KMS-11 (cell line): Measurements from ENCODE around the gene RUNX3.

Experiments
- H2AFZ ChIP-seq: fragments of 200-600 bp; sonication (generic); 2 replicates; pipeline ENCODE4 v1.6.1; 2016; ENCODE audit warnings: antibody characterized with exemption, mixed run types, low read depth
- H3K27ac ChIP-seq: fragments of 200-600 bp; sonication (generic); 2 replicates; pipeline ENCODE4 v1.6.1; 2016; ENCODE audit warnings: mild to moderate bottlenecking, mixed run types
- H3K27me3 ChIP-seq: fragments of 200-600 bp; sonication (generic); 2 replicates; pipeline ENCODE4 v1.6.1; 2017; ENCODE audit warnings: mild to moderate bottlenecking, low read depth, mixed run types, moderate library complexity; ENCODE audit not compliant: insufficient read depth
- H3K36me3 ChIP-seq: fragments of 200-600 bp; sonication (generic); 2 replicates; pipeline ENCODE4 v1.6.1; 2017; ENCODE audit warnings: mild to moderate bottlenecking, mixed run types; ENCODE audit not compliant: insufficient read depth
- H3K4me1 ChIP-seq: fragments of 200-600 bp; sonication (generic); 2 replicates; pipeline ENCODE4 v1.6.1; 2016; ENCODE audit warnings: mild to moderate bottlenecking, low read depth, mixed run types; ENCODE audit not compliant: poor library complexity, severe bottlenecking
- H3K4me2 ChIP-seq: fragments of 200-600 bp; sonication (generic); 2 replicates; pipeline ENCODE4 v1.7.0; 2016; ENCODE audit warnings: mild to moderate bottlenecking, mixed run types
- H3K4me3 ChIP-seq: fragments of 200-600 bp; sonication (generic); IDR thresholded peaks from 2 replicates; pipeline ENCODE4 v1.6.1; 2017; ENCODE audit warnings: low read depth, low read length, mixed read lengths; ENCODE audit not compliant: insufficient read depth
- H3K79me2 ChIP-seq: fragments of 200-600 bp; sonication (generic); 2 replicates; pipeline ENCODE4 v1.6.1; 2016; ENCODE audit warnings: low read depth, mixed run types; ENCODE audit not compliant: insufficient read depth
- H3K9ac ChIP-seq: fragments of 200-600 bp; sonication (generic); 2 replicates; pipeline ENCODE4 v1.6.1; 2016; ENCODE audit warnings: mild to moderate bottlenecking, mixed run types
- H4K20me1 ChIP-seq: fragments of 200-600 bp; sonication (generic); 2 replicates; pipeline ENCODE4 v1.6.1; 2016; ENCODE audit warnings: mild to moderate bottlenecking, mixed run types; ENCODE audit not compliant: insufficient read depth
- TF ChIP-seq, protein P1 (sequence below): fragments of 200-600 bp; sonication (generic); conservative IDR thresholded peaks from 2 replicates; pipeline ENCODE4 v1.6.1; 2017; ENCODE audit warnings: low read depth, mild to moderate bottlenecking, antibody characterized with exemption, low read length, moderate library complexity, mixed read lengths

Gene RUNX3

GRCh38 chr1:24915816-24916602 is 14.1 kb downstream of the RUNX3 start:
- Histone ChIP-seq H2AFZ (no peak overlapping the region), H3K27me3 (no peaks in the 10 kb centered on the region), H3K4me3 (no peak overlapping the region), H3K36me3 (peaks cover 9% of the 10 kb centered on the region; the same call in 1 of the 2 replicates), H4K20me1 (0 out of 2 replicates have a peak, but pooled peaks cover 6% of the 10 kb centered on the region), H3K4me2 (no peak overlapping the region), H3K27ac (no peak overlapping the region), H3K4me1 (peaks cover 12% of the 10 kb centered on the region), H3K79me2 (peaks cover 55% of the 10 kb centered on the region; the same call in 1 of the 2 replicates), H3K9ac (no peak overlapping the region)
- TF ChIP-seq, protein P1, sequence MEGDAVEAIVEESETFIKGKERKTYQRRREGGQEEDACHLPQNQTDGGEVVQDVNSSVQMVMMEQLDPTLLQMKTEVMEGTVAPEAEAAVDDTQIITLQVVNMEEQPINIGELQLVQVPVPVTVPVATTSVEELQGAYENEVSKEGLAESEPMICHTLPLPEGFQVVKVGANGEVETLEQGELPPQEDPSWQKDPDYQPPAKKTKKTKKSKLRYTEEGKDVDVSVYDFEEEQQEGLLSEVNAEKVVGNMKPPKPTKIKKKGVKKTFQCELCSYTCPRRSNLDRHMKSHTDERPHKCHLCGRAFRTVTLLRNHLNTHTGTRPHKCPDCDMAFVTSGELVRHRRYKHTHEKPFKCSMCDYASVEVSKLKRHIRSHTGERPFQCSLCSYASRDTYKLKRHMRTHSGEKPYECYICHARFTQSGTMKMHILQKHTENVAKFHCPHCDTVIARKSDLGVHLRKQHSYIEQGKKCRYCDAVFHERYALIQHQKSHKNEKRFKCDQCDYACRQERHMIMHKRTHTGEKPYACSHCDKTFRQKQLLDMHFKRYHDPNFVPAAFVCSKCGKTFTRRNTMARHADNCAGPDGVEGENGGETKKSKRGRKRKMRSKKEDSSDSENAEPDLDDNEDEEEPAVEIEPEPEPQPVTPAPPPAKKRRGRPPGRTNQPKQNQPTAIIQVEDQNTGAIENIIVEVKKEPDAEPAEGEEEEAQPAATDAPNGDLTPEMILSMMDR: no peak

DNA sequence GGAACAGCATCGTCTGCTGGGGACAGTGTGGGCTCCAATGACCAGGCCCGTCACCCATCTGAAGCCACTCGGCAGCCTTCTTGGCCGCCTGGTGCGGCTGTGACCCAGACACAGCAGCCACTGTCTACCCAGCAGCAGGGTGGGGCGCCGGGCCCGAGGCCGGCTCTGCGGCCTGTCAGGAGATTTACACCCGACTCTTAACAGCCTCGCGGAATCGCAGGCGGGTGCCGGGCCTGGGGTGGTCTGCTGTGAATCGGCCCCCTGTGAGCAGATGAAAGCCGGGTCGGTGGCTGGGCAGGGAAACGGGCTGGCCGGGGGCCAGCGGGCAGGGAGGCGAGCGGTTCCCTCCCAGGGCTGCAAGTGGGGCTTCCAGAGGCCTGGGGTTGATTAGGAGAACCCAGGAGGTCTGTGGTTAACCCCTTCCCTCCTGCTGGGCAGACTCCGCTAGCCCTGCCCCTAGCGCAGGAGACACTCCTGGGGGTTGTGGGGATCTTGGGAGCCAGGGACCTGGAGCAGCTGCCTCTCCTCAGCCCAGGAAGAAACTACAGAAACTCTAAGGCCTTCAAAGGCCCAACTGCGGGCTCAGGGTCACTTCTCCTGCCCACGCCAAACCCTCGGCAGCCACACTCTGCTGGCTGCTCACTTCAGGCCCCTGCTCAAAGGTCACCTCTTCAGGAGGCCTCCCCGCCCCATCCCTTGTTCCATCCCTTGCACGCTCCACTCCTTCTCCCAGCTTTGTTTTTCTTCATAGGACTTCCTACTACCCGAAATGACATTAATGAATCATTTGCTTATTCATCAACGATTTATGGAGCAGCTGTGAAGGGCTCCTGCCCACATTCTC is 15.6 kb downstream of the RUNX3 start:
- Histone ChIP-seq H3K4me2 (no peak overlapping the region), H3K79me2 (peaks cover 53% of the 10 kb centered on the region; the same call in 1 of the 2 replicates), H3K27me3 (no peaks in the 10 kb centered on the region), H3K9ac (no peak overlapping the region), H3K4me3 (no peak overlapping the region), H3K36me3 (peaks cover 9% of the 10 kb centered on the region; the same call in 1 of the 2 replicates), H3K27ac (no peak overlapping the region), H2AFZ (no peak overlapping the region), H3K4me1 (no peaks in the 10 kb centered on the region), H4K20me1 (no peaks in the 10 kb centered on the region)
- TF ChIP-seq, protein P1: no peak

GRCh38 chr1:24913616-24914225 is 16.4 kb downstream of the RUNX3 start:
- Histone ChIP-seq H3K36me3 (peaks cover 9% of the 10 kb centered on the region; the same call in 1 of the 2 replicates), H4K20me1 (no peaks in the 10 kb centered on the region), H3K27ac (no peak overlapping the region), H3K4me3 (no peak overlapping the region), H3K9ac (no peak overlapping the region), H3K4me2 (no peak overlapping the region), H2AFZ (no peak overlapping the region), H3K79me2 (peaks cover 54% of the 10 kb centered on the region; the same call in 1 of the 2 replicates), H3K4me1 (no peaks in the 10 kb centered on the region), H3K27me3 (no peaks in the 10 kb centered on the region)
- TF ChIP-seq, protein P1: no peak

DNA sequence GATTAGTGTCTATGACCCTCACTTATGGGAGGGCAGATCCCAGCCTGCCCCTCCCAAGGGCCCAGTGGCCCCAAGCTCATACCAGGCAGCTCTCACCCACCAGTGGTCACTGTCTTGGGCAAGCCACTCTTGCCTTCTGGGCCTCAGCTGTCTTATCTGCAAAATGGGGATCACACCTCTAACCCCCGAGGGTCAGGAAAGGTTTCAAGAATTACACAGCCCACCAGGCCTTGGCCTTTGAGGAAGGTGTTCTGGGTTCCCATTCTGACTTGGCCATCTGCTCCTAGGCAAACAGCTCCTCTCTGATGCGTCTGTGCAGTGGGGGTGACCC is 16.8 kb downstream of the RUNX3 start:
- Histone ChIP-seq H3K4me2 (no peak overlapping the region), H3K36me3 (peaks cover 9% of the 10 kb centered on the region; the same call in 1 of the 2 replicates), H2AFZ (no peak overlapping the region), H3K27me3 (no peaks in the 10 kb centered on the region), H3K9ac (no peak overlapping the region), H3K4me3 (no peak overlapping the region), H3K79me2 (peaks cover 54% of the 10 kb centered on the region), H4K20me1 (no peaks in the 10 kb centered on the region), H3K27ac (no peak overlapping the region), H3K4me1 (no peaks in the 10 kb centered on the region)
- TF ChIP-seq, protein P1: no peak
